Kidney (tissue), 14 donors: Measurements from ENCODE around the gene ARMH4. TPM values are rescaled to one million over a fixed set of nuclear protein-coding genes. Genes with fewer than 3 reads are reported as not detected.

Experiments used
- DNase-seq, 5 donors: peaks; one replicate each; pipeline ENCODE4 v3.0.0-alpha.2; 2013 to 2020
- FAIRE-seq: peaks from 2 replicates; lab custom pipeline; 2012; peaks lifted over from hg19 to GRCh38; lab: Jason Lieb, UNC
- H3K27ac ChIP-seq, 2 donors: one replicate each; pipeline ENCODE4 v1.7.0; 2013; ENCODE audit warnings: low read depth in 2 of 2, low read length in 2 of 2, inconsistent platforms in 1 of 2
- H3K27me3 ChIP-seq: one replicate; pipeline ENCODE4 v1.7.1; 2013; ENCODE audit warnings: low read length, inconsistent platforms; ENCODE audit not compliant: control insufficient read depth, insufficient read depth
- H3K36me3 ChIP-seq, 3 donors: one replicate each; pipeline versions ENCODE4 v1.7.0 to v1.7.1; 2013; ENCODE audit warnings: low read length in 3 of 3, control low read depth in 1 of 3, inconsistent platforms in 1 of 3; ENCODE audit not compliant: insufficient read depth in 3 of 3, control insufficient read depth in 2 of 3
- H3K4me1 ChIP-seq, 3 donors: one replicate each; pipeline versions ENCODE4 v1.7.0 to v1.7.1; 2013; ENCODE audit warnings: low read length in 3 of 3, inconsistent platforms in 1 of 3, low read depth in 1 of 3; ENCODE audit not compliant: control insufficient read depth in 2 of 3, insufficient read depth in 2 of 3
- H3K4me3 ChIP-seq, 3 donors: one replicate each; pipeline versions ENCODE4 v1.7.0 to v1.8.1; 2013; ENCODE audit warnings: low read length in 3 of 3, control low read depth in 1 of 3, inconsistent platforms in 1 of 3
- H3K9ac ChIP-seq, 3 donors: one replicate each; pipeline versions ENCODE4 v1.7.0 to v1.7.1; 2013; ENCODE audit warnings: low read length in 3 of 3, control low read depth in 1 of 3, inconsistent platforms in 1 of 3
- H3K9me3 ChIP-seq, 3 donors: one replicate each; pipeline versions ENCODE4 v1.7.0 to v1.7.1; 2013; ENCODE audit warnings: low read length in 3 of 3, control low read depth in 1 of 3, inconsistent platforms in 1 of 3; ENCODE audit not compliant: control insufficient read depth in 2 of 3, insufficient read depth in 1 of 3
- CTCF ChIP-seq: IDR thresholded peaks from 3 replicates; pipeline ENCODE4 v1.5.1; 2012; ENCODE audit warnings: mild to moderate bottlenecking, moderate library complexity, borderline replicate concordance; ENCODE audit not compliant: insufficient read depth; ENCODE audit errors: extremely low read depth
- intact Hi-C: fragments of 100-400 bp; cut with DNase I; formaldehyde crosslinking; loops from one replicate; pipeline ENCODE4 v1.11.1; 2022
- polyA plus RNA-seq: library from polyadenylated mRNA; stranded (reverse); fragments of 350-450 nt; fragmentation: Illumina TruSeq; extraction: RNeasy Lipid Tissue Mini Kit (QIAGEN cat#74804); gene quantifications from one replicate; pipeline ENCODE4 v1.2.3, GENCODE V29; 2014; ENCODE audit warnings: low read depth, low replicate concordance; ENCODE audit not compliant: insufficient read depth
- total RNA-seq: library from RNA; stranded (reverse); fragmentation: NEBNext Ultra II Directional; extraction: Animal tissue kit (Norgen Biotek cat#: 25700); gene quantifications from one replicate; pipeline ENCODE4 v1.2.1, GENCODE V29; 2021
- donor health status: control.
- donor health status: control.
- donor health status: control.
- donor health status: control.
- donor health status: control.
- donor health status: DM: yes; HTN: yes; CAD: no.
- donor health status: Normal renal cell carcinoma (clear cell type).

The ARMH4 gene
- total and polyA plus RNA-seq, 2 donors from 2014 or later = 4.9 to 14.2 TPM

GRCh38 chr14:57987596-57988300 lies 164.3 kb downstream of the ARMH4 start:
- Histone ChIP-seq H3K27ac (no peak overlapping the region), H3K36me3 (no peaks in the 10 kb centered on the region), H3K9me3 (no peaks in the 10 kb centered on the region), H3K4me1 (no peaks in the 10 kb centered on the region), H3K9ac (no peak overlapping the region), H3K4me3 (no peak overlapping the region), H3K27me3 (no peaks in the 10 kb centered on the region)
- no peak for FAIRE-seq
- peak in 4 of 5 donors; percentile 47 to 62 (median 56) for DNase-seq
- intact Hi-C loops = no loop called here
- no peak for TF ChIP-seq CTCF

- FAIRE-seq = no peak
- DNase-seq = no peak
- Histone ChIP-seq H3K27me3 (no peaks in the 10 kb centered on the region), H3K27ac (no peak overlapping the region), H3K9me3 (no peaks in the 10 kb centered on the region), H3K4me1 (no peaks in the 10 kb centered on the region), H3K36me3 (no peaks in the 10 kb centered on the region), H3K9ac (no peak overlapping the region), H3K4me3 (no peak overlapping the region)
- intact Hi-C loops = no loop called here
- no peak for TF ChIP-seq CTCF
These were observed 165.0 kb downstream of the ARMH4 start for GRCh38 chr14:57987051-57987450.

- Histone ChIP-seq H3K4me3 (no peak overlapping the region), H3K9me3 (no peaks in the 10 kb centered on the region), H3K27me3 (no peaks in the 10 kb centered on the region), H3K9ac (no peak overlapping the region), H3K4me1 (no peaks in the 10 kb centered on the region), H3K27ac (no peak overlapping the region), H3K36me3 (no peaks in the 10 kb centered on the region)
- intact Hi-C loops = no loop called here
- FAIRE-seq (no peak), DNase-seq (peak; percentile 55 to 72 (median 61))
- no peak for TF ChIP-seq CTCF
These were observed 169.0 kb downstream of the ARMH4 start for GRCh38 chr14:57982804-57983634.
